Liver (tissue), 3 donors: ENCODE data around the gene ESPN.

Experiments
- EGR1 ChIP-seq, 2 donors: IDR thresholded peaks; 2 replicates each; pipeline ENCODE4 v1.6.1; 2016 to 2018; ENCODE audit warnings: antibody characterized with exemption in 2 of 2, low read depth in 2 of 2
- FOXA2 ChIP-seq: IDR thresholded peaks from 2 replicates; pipeline ENCODE4 v1.6.1; 2016; ENCODE audit warnings: antibody characterized with exemption
- GABPA ChIP-seq, 2 donors: IDR thresholded peaks in 1 of 2; conservative IDR thresholded peaks in 1 of 2; 2 replicates each; pipeline ENCODE4 v1.6.1; 2016; ENCODE audit warnings: antibody characterized with exemption in 2 of 2, mild to moderate bottlenecking in 1 of 2, moderate library complexity in 1 of 2
- JUND ChIP-seq, 2 donors: IDR thresholded peaks; 2 replicates each; pipeline ENCODE4 v1.6.1; 2016; ENCODE audit warnings: antibody characterized with exemption in 2 of 2
- MAX ChIP-seq: IDR thresholded peaks from 2 replicates; pipeline ENCODE4 v1.6.1; 2016; ENCODE audit warnings: antibody characterized with exemption
- RAD21 ChIP-seq, 2 donors: IDR thresholded peaks; 2 replicates each; pipeline ENCODE4 v1.6.1; 2016; ENCODE audit warnings: antibody characterized with exemption in 2 of 2, mild to moderate bottlenecking in 2 of 2
- SP1 ChIP-seq: IDR thresholded peaks from 2 replicates; pipeline ENCODE4 v1.6.1; 2018; ENCODE audit warnings: antibody characterized with exemption, mild to moderate bottlenecking
- TAF1 ChIP-seq: conservative IDR thresholded peaks from 2 replicates; pipeline ENCODE4 v1.6.1; 2016; ENCODE audit warnings: antibody characterized with exemption, mild to moderate bottlenecking
- YY1 ChIP-seq: IDR thresholded peaks from 2 replicates; pipeline ENCODE4 v1.6.1; 2016; ENCODE audit warnings: antibody characterized with exemption, mild to moderate bottlenecking
- ZBTB33 ChIP-seq: IDR thresholded peaks from 2 replicates; pipeline ENCODE4 v1.6.1; 2016; ENCODE audit warnings: antibody characterized with exemption
- TF ChIP-seq, protein P1 (sequence below): IDR thresholded peaks from 2 replicates; pipeline ENCODE4 v1.6.1; 2016; ENCODE audit warnings: antibody characterized with exemption
- TF ChIP-seq, protein P2 (sequence below): fragments of 150-350 bp; IDR thresholded peaks from 2 replicates; pipeline ENCODE4 v1.5.1; 2017; ENCODE audit warnings: improper control_type of control experiment, low read depth, low read length; ENCODE audit not compliant: missing input control
- TF ChIP-seq, protein P3 (sequence below): IDR thresholded peaks from 2 replicates; pipeline ENCODE4 v1.6.1; 2016; ENCODE audit warnings: antibody characterized with exemption, mild to moderate bottlenecking
- donor health status: healthy.
- donor health status: healthy.

GRCh38 chr1:6477039-6477820 lies 52.7 kb downstream of the ESPN start:
- TF ChIP-seq MAX (no peak), JUND (IDR thresholded peaks at IDR 0.05) (no peak), GABPA (IDR thresholded peaks at IDR 0.05 in 1 of 2, conservative IDR thresholded peaks at IDR 0.05 in 1 of 2) (no peak), TAF1 (no peak), FOXA2 (no peak), EGR1 (IDR thresholded peaks at IDR 0.05; ENCODE audit: low read depth in 2 of 2) (no peak), RAD21 (IDR thresholded peaks at IDR 0.05) (no peak), YY1 (no peak), SP1 (no peak), ZBTB33 (no peak)
- TF ChIP-seq, protein P1, sequence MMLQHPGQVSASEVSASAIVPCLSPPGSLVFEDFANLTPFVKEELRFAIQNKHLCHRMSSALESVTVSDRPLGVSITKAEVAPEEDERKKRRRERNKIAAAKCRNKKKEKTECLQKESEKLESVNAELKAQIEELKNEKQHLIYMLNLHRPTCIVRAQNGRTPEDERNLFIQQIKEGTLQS = no peak
- TF ChIP-seq, protein P2, sequence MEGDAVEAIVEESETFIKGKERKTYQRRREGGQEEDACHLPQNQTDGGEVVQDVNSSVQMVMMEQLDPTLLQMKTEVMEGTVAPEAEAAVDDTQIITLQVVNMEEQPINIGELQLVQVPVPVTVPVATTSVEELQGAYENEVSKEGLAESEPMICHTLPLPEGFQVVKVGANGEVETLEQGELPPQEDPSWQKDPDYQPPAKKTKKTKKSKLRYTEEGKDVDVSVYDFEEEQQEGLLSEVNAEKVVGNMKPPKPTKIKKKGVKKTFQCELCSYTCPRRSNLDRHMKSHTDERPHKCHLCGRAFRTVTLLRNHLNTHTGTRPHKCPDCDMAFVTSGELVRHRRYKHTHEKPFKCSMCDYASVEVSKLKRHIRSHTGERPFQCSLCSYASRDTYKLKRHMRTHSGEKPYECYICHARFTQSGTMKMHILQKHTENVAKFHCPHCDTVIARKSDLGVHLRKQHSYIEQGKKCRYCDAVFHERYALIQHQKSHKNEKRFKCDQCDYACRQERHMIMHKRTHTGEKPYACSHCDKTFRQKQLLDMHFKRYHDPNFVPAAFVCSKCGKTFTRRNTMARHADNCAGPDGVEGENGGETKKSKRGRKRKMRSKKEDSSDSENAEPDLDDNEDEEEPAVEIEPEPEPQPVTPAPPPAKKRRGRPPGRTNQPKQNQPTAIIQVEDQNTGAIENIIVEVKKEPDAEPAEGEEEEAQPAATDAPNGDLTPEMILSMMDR = no peak
- TF ChIP-seq, protein P3, sequence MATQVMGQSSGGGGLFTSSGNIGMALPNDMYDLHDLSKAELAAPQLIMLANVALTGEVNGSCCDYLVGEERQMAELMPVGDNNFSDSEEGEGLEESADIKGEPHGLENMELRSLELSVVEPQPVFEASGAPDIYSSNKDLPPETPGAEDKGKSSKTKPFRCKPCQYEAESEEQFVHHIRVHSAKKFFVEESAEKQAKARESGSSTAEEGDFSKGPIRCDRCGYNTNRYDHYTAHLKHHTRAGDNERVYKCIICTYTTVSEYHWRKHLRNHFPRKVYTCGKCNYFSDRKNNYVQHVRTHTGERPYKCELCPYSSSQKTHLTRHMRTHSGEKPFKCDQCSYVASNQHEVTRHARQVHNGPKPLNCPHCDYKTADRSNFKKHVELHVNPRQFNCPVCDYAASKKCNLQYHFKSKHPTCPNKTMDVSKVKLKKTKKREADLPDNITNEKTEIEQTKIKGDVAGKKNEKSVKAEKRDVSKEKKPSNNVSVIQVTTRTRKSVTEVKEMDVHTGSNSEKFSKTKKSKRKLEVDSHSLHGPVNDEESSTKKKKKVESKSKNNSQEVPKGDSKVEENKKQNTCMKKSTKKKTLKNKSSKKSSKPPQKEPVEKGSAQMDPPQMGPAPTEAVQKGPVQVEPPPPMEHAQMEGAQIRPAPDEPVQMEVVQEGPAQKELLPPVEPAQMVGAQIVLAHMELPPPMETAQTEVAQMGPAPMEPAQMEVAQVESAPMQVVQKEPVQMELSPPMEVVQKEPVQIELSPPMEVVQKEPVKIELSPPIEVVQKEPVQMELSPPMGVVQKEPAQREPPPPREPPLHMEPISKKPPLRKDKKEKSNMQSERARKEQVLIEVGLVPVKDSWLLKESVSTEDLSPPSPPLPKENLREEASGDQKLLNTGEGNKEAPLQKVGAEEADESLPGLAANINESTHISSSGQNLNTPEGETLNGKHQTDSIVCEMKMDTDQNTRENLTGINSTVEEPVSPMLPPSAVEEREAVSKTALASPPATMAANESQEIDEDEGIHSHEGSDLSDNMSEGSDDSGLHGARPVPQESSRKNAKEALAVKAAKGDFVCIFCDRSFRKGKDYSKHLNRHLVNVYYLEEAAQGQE = no peak
